T-helper 1 cell (primary cell): Measurements from ENCODE around the gene ATP5ME.

ENCODE experiments used
- DNase-seq, 5 donors: peaks; one replicate each; pipeline ENCODE4 v3.0.0-alpha.2; 2012 to 2020

ATP5ME gene

GRCh38 chr4:632196-632790, 41.8 kb downstream of the ATP5ME start:
- DNase-seq = no peak

DNA sequence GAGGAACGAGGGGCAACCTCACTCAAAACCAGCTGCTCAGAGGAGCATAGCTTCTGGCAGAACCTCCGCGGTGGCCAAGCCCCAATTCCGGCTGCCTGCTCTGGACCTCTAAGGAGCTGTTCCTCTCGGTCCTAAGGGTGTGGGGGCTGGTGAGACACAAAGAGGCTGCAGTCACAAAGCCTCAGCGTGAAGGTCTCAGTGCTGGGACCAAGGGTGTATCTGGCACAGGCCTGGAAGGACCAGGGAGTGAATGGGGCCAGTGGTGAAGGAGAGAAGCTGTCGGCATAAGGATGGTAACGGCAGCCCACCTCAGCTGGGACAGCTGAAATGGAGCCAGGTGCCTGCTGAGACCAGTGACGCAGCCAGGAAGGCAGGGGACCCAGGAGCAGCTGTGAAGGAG, 43.4 kb downstream of the ATP5ME start:
- no peak for DNase-seq

DNA sequence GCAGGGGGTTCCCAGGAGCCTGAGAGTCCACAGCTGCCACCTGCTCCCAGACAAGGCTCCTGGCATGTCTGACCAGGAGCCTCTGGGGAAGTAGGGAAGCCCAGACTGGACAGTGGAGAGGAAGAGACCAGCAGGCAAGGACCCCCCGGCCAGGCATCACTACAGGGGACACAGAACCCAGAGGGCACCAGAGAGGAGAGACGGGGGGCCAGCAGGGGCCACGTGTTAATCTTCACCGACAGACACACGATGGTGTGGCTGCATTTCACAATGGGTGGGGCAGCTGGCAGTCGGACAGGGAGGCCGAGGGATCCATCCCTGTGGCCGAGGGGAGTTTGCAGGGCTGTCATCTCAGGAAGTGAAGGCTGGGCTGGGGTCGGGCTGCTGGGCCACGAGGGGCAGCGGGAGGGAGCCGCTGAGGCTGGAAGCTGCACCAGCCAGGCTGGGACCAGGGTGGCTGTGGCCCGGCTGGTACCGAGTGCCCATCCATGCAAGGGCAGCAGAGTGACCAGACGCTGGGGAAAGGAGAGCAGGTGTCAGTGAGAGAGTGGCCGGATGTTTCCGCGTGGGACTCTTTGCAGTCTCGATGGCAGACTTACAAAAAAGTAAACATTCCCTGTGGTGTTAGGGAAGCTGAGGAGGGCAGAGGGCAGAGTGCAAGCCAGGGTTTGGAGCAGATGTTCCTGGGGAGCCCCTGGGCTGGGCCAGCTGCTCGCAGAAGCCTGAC, 44.0 kb downstream of the ATP5ME start:
- DNase-seq = no peak

DNA sequence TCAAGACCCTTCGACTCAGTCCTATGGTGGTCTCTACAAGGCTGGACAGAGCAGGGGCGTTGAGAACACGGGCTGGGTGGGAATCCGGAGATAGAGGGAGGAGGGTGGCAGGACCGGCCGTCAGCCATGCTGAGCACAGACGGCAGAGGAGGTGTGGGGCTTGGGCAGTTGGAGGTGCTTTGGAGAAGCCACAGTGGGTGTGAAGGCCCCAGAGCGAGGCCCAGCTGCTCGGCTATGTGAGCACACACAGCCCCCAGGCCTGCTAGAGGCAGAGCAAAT, 44.5 kb downstream of the ATP5ME start:
- no peak for DNase-seq

GRCh38 chr4:628821-629635, 45.0 kb downstream of the ATP5ME start:
- no peak for DNase-seq

DNA sequence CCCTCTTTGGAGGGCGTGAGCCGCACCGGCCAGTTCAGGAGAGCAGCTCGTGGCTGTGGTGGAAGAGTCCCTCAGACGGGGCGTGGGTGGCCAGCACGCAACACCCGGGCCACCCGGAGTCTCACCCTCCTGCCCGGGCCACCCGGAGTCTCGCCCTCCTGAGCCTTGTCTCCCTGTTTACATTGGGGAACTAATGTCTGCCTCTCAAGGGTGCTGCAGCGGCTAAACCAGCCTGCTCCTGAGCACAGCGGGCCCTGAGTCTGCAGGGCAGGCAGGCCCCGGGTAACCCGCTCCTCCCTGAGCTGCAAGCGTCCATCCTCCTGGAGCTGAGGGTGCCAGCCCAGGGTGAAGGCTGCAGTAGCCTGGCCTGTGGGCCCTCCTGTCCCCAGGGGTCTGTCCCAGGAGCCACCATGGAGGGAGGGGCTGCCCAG, 45.8 kb downstream of the ATP5ME start:
- DNase-seq = no peak

DNA sequence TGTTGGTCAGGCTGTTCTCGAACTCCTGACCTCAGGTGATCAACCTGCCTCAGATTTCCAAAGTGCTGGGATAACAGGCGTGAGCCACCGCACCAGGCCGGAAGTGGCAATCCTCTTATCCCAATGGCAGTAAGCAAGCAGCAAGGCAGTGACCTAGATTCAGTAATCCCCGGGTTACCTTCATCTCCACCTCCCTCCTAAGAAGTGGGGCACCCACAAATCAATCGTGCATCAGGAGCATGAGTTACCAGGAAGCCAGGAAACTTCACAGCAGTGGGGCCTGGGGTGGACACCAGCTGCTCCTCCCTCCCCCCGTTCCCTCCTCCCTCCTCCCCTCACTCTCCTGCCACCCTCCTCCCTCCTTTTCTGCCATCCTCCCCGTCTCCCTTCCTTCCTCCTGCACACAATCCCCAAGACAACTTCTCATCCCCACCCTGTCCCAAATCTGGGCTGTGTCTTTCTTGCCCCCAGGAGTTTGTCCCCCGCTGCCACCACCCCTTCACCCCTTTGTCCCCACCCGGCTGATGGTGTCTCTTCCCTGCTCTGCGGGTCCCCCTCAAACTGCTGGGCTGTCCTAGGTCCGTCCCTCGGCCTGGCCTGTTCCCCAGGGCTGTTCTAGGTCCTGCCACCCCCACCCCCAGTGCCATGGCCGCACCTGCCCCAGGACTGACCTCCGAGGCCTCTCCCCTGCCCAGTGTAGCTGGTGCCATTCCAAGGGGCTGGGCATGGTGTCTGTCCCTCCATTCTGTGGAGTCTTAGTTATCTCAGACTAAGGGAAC, 46.5 kb downstream of the ATP5ME start:
- DNase-seq = no peak

GRCh38 chr4:626201-627091, 47.6 kb downstream of the ATP5ME start:
- no peak for DNase-seq

DNA sequence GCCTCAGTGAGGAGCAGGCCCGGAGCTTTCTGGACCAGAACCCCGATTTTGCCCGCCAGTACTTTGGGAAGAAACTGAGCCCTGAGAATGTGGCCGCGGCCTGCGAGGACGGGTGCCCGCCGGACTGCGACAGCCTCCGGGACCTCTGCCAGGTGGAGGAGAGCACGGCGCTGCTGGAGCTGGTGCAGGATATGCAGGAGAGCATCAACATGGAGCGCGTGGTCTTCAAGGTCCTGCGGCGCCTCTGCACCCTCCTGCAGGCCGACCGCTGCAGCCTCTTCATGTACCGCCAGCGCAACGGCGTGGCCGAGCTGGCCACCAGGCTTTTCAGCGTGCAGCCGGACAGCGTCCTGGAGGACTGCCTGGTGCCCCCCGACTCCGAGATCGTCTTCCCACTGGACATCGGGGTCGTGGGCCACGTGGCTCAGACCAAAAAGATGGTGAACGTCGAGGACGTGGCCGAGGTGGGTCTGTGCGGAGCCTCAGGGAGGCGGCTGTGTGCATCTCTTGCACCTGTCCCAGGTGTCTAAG, 48.4 kb downstream of the ATP5ME start:
- DNase-seq = no peak

DNA sequence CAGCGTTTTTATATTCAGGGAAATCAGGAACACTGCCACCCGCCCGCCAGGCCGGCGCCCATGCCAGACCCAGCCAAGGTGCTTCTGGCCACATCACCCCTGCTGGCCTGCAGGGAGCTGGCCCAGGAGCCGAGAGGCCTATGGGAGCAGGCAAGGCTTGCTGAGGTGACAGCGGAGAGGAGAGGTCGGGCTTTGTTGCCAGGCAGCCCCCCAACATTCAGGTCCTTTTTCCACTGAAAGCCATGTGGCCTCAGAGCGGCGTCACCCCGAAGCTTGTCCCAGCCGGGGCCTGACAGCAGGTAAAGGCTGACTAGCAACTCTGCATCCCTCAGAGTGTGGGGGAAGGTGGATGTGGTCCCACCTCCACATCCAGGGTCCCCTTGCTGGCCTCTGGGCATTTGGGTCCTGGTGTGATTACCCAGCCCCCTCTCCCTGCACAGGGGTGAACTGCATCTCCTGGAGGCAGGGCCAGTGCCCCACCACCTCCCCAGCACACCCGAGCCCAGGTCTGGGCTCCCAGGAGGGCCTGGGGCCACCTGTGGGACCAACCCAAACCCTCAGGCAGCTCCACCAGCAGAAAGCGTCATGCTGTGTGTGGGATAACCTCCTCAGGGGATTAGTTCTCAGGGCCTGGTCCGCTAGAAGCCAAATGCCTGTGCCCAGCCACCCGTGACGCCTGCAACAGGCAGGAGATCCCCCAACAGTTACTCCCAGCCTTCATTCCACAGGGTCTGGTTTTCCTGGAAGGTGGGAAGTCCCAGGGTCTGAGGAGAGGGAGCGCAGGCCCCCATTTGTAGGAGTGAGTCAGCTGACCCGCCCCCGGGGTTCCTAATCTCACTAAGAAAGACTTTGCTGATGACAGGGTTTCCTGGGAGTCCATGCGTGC, 49.1 kb downstream of the ATP5ME start, which contains the start of gene PDE6B:
Gene PDE6B, plus strand, starts transcription at position 869 of the 886 bp plus-strand sequence. CDS start 54 bp downstream, outside the sequence.
- no peak for DNase-seq

DNA sequence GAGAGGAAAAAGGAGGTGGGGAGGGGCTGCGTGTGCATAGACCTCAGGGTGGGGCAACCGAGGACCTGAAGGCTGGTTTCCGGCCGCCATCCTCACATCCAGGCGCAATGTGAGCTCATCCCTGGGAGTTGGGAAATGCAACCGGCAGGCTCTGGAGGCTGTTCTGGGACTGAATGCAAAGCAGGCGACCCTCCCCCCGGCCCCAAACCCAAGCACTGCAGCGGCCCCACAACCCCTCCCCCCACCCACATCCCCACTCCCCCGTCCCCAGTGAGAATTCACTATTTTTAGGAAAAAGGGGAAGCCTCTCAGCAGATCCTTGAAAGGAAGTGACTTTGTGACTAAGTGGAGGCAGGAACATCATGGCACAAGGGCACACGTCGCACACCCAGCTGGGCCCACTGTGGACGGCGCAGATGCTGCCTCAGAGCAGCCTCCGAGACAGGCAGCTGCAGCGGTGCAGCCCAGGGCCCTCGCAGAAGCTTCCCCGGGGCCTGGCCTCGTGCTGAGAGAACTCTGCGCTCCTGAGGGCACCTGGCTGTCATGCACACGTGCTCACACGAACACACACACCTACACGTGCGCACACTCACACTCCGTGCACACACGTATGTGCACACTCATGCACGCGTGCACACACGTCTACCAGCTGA, 50.0 kb downstream of the ATP5ME start:
- DNase-seq = no peak

DNA sequence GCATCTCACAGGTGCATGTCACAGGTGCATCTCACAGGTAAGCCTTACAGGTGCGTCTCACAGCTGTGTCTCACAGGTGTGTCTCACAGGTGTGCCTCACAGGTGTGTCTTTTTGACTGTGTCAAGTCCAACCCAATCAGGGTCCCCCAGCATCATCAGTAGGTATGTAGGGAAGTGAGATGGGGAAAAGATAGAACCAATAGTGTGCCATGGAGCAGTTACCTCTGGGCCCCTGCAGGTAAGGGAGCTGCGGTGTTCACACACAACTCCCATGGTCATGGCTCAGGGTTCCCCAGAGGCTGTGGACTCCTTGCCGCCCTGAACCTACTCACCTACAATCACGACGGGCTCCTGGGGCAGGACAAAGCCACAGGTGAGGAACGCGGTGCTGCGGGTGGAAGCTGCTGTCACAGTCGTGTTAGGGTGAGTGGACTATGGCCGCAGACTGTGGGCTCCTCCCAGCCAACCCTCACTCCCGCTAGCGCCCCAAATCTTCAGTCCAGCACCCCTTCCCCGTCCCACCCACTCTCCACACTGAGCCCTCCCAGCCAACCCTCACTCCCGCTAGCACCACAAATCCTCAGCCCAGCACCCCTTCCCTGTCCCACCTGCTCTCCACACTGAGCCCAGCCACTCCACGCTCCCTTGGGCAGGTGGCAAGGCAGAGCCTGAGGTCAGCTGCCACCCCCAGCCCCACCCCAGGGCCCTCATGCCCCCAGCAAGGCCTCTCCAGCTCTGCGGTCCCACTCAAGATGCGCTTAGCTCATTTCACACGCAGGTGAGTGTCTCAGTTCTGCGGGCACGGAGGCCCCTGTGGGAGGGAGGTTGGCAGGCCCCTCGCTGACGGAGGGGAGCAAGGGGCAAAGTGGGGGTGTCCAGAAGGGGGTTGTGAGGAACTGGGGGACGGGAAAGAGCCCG, 50.8 kb downstream of the ATP5ME start:
- no peak for DNase-seq
